ENCODE results near the gene SKA2. TPM values are rescaled to one million over a fixed set of nuclear protein-coding genes. Genes with fewer than 3 reads are reported as not detected.

SKA2 gene
- total and polyA plus RNA-seq, 2 of the 8 experiments (the other 6 are each of a cell fraction or from before 2014, with no cell fraction given): 15.6 to 95.8 TPM

- TF ChIP-seq CHD7 (IDR thresholded peaks at IDR 0.05; ENCODE audit: insufficient replicate concordance, low read length) (no peak), RFX5 (IDR thresholded peaks at IDR 0.05; ENCODE audit: borderline replicate concordance, low read depth, low read length) (no peak), GABPA (IDR thresholded peaks at IDR 0.05; ENCODE audit: borderline replicate concordance, insufficient read depth, low read length) (no peak), EGR1 (IDR thresholded peaks at IDR 0.05; ENCODE audit: borderline replicate concordance, low read depth, low read length) (no peak), SAP30 (IDR thresholded peaks at IDR 0.05; ENCODE audit: insufficient read depth, insufficient replicate concordance, low read length) (no peak), CBX5 (IDR thresholded peaks at IDR 0.05; ENCODE audit: low read depth, low read length) (no peak), HDAC6 (IDR thresholded peaks at IDR 0.05; ENCODE audit: low read depth, low read length) (no peak), SUZ12 (IDR thresholded peaks at IDR 0.05; ENCODE audit: low read length) (no peak), SIX5 (IDR thresholded peaks at IDR 0.05; ENCODE audit: low read depth, low read length) (no peak), BCL11A (IDR thresholded peaks at IDR 0.05; ENCODE audit: low read depth in 2 of 2, low read length in 2 of 2) (no peak), POLR2A (IDR thresholded peaks at IDR 0.05; ENCODE audit: control extremely low read depth in 1 of 2, low read depth in 2 of 2, low read length in 2 of 2) (no peak), CHD1 (IDR thresholded peaks at IDR 0.05; ENCODE audit: low read depth, low read length) (no peak), GTF2F1 (IDR thresholded peaks at IDR 0.05; ENCODE audit: borderline replicate concordance, low read depth, low read length) (no peak)
Observed at GRCh38 chr17:59181481-59181880, 26.5 kb upstream of the SKA2 start (continued).
